GM18508 (cell line): Measurements from ENCODE around the gene FREM2.

Experiments used
- ATAC-seq: cut with Tn5 transposase; IDR thresholded peaks from one replicate; pipeline ENCODE4 v1.9.1; 2021; ENCODE audit warnings: moderate number of reproducible peaks; ENCODE audit not compliant: insufficient read depth, unreplicated experiment

Gene FREM2

GRCh38 chr13:38821770-38822551 lies 135.1 kb downstream of the FREM2 start:
- ATAC-seq, result no peak

- ATAC-seq, result peak; percentile 74
These were observed 137.5 kb downstream of the FREM2 start for GRCh38 chr13:38824342-38824741.

GRCh38 chr13:38826182-38826813 lies 139.4 kb downstream of the FREM2 start:
- ATAC-seq, result no peak

- ATAC-seq, result no peak
These were observed 143.7 kb downstream of the FREM2 start for GRCh38 chr13:38830442-38831045.

GRCh38 chr13:38844581-38844980 lies 157.7 kb downstream of the FREM2 start:
- no peak for ATAC-seq

- ATAC-seq, result no peak
These were observed 161.5 kb downstream of the FREM2 start for GRCh38 chr13:38848360-38848759.

GRCh38 chr13:38849315-38849714 lies 162.4 kb downstream of the FREM2 start:
- no peak for ATAC-seq

GRCh38 chr13:38850868-38851626 lies 164.2 kb downstream of the FREM2 start:
- ATAC-seq, result peak; percentile 76

- no peak for ATAC-seq
These were observed 167.3 kb downstream of the FREM2 start for GRCh38 chr13:38854226-38854625.

GRCh38 chr13:38856065-38856464 lies 169.2 kb downstream of the FREM2 start:
- no peak for ATAC-seq

- no peak for ATAC-seq
These were observed 175.6 kb downstream of the FREM2 start for GRCh38 chr13:38862443-38862842.

GRCh38 chr13:38863536-38863935 lies 176.7 kb downstream of the FREM2 start:
- no peak for ATAC-seq

GRCh38 chr13:38866649-38867048 lies 179.8 kb downstream of the FREM2 start:
- no peak for ATAC-seq

GRCh38 chr13:38868399-38868798 lies 181.5 kb downstream of the FREM2 start:
- no peak for ATAC-seq

- no peak for ATAC-seq
These were observed 182.0 kb downstream of the FREM2 start for GRCh38 chr13:38868870-38869269.

GRCh38 chr13:38871275-38871674 lies 184.4 kb downstream of the FREM2 start:
- ATAC-seq, result no peak

- ATAC-seq, result no peak
These were observed 185.8 kb downstream of the FREM2 start for GRCh38 chr13:38872693-38873092.

GRCh38 chr13:38875186-38875875 lies 188.5 kb downstream of the FREM2 start:
- ATAC-seq, result no peak

- no peak for ATAC-seq
These were observed 192.4 kb downstream of the FREM2 start for GRCh38 chr13:38879278-38879677.

GRCh38 chr13:38879786-38880185 lies 192.9 kb downstream of the FREM2 start:
- no peak for ATAC-seq
